Ascending aorta (tissue), 2 donors: ENCODE results near the gene ARL8B. TPM values are rescaled to one million over a fixed set of nuclear protein-coding genes. Genes with fewer than 3 reads are reported as not detected.

Source experiments
- DNase-seq, 2 donors: peaks; one replicate each; pipeline ENCODE4 v3.0.0-alpha.2; 2019; ENCODE audit warnings: low spot score in 2 of 2
- H3K27ac ChIP-seq, 2 donors: fragments of 200-600 bp; sonication (generic); one replicate each; pipeline ENCODE4 v1.5.1; 2016 to 2017; ENCODE audit warnings: mild to moderate bottlenecking in 1 of 2
- H3K27me3 ChIP-seq: fragments of 200-600 bp; sonication (generic); one replicate; pipeline ENCODE4 v1.5.1; 2017
- H3K36me3 ChIP-seq, 2 donors: fragments of 200-600 bp; sonication (generic); one replicate each; pipeline ENCODE4 v1.5.1; 2016
- H3K4me1 ChIP-seq, 2 donors: fragments of 200-600 bp; sonication (generic); one replicate each; pipeline ENCODE4 v1.5.1; 2016 to 2017; ENCODE audit warnings: mild to moderate bottlenecking in 1 of 2
- H3K4me3 ChIP-seq, 2 donors: fragments of 200-600 bp; sonication (generic); one replicate each; pipeline ENCODE4 v1.5.1; 2016 to 2017; ENCODE audit warnings: mild to moderate bottlenecking in 1 of 2
- H3K9me3 ChIP-seq, 2 donors: fragments of 200-600 bp; sonication (generic); one replicate each; pipeline ENCODE4 v1.5.1; 2016
- CTCF ChIP-seq, 3 experiments: fragments of 200-600 bp in 2 of 3; fragments of 450-650 bp in 1 of 3; sonication (generic) in 2 of 3; IDR thresholded peaks; one replicate each; pipeline ENCODE4 v1.5.1; 2016 to 2019; ENCODE audit warnings: antibody characterized with exemption in 3 of 3, mild to moderate bottlenecking in 1 of 3, moderate library complexity in 1 of 3
- intact Hi-C: fragments of 100-400 bp; cut with DNase I; formaldehyde crosslinking; loops from one replicate; pipeline ENCODE4 v1.15.1; 2023
- total RNA-seq: library from RNA; depleted of rRNA; stranded (reverse); fragments of >200 nt; gene quantifications from one replicate; pipeline ENCODE4 v1.1.0, GENCODE V29; 2016

Gene ARL8B
- total RNA-seq, 1 donor from 2014 or later, result 6.4 TPM

GRCh38 chr3:5197022-5197421, 74.9 kb downstream of the ARL8B start:
- no peak overlapping the region for H3K4me3 ChIP-seq
- no peak for DNase-seq
- no peak for TF ChIP-seq CTCF (IDR thresholded peaks at IDR 0.05)
- H3K36me3 ChIP-seq, result peaks cover 6 to 23% of the 10 kb centered on the region in 2 donors
- H3K4me1 ChIP-seq, result peaks cover 0 to 3% of the 10 kb centered on the region in 2 donors
- no peaks in the 10 kb centered on the region for H3K27me3 ChIP-seq
- H3K9me3 ChIP-seq, result no peaks in the 10 kb centered on the region
- H3K27ac ChIP-seq, result no peak overlapping the region
- intact Hi-C loops, result no loop called here

- Histone ChIP-seq H3K27ac (no peak overlapping the region), H3K9me3 (no peaks in the 10 kb centered on the region), H3K4me1 (peaks cover 0 to 3% of the 10 kb centered on the region in 2 donors), H3K36me3 (peaks cover 12 to 30% of the 10 kb centered on the region in 2 donors), H3K4me3 (no peak overlapping the region), H3K27me3 (no peaks in the 10 kb centered on the region)
- intact Hi-C loops, result no loop called here
- no peak for TF ChIP-seq CTCF (IDR thresholded peaks at IDR 0.05)
- DNase-seq, result no peak
These were observed 75.6 kb downstream of the ARL8B start for GRCh38 chr3:5197470-5198312.

GRCh38 chr3:5198313-5198677, 76.2 kb downstream of the ARL8B start:
- no peak for TF ChIP-seq CTCF (IDR thresholded peaks at IDR 0.05)
- Histone ChIP-seq H3K27me3 (no peaks in the 10 kb centered on the region), H3K27ac (no peak overlapping the region), H3K9me3 (no peaks in the 10 kb centered on the region), H3K4me3 (no peak overlapping the region), H3K4me1 (peaks cover 0 to 3% of the 10 kb centered on the region in 2 donors), H3K36me3 (peaks cover 18 to 36% of the 10 kb centered on the region in 2 donors)
- intact Hi-C loops, result no loop called here
- DNase-seq, result no peak

GRCh38 chr3:5198986-5199731, 77.1 kb downstream of the ARL8B start:
- intact Hi-C loops, result no loop called here
- no peak for TF ChIP-seq CTCF (IDR thresholded peaks at IDR 0.05)
- peaks cover 24 to 45% of the 10 kb centered on the region in 2 donors for H3K36me3 ChIP-seq
- no peak overlapping the region for H3K4me3 ChIP-seq
- H3K9me3 ChIP-seq, result no peaks in the 10 kb centered on the region
- peaks cover 0 to 3% of the 10 kb centered on the region in 2 donors for H3K4me1 ChIP-seq
- no peak for DNase-seq
- H3K27me3 ChIP-seq, result no peaks in the 10 kb centered on the region
- H3K27ac ChIP-seq, result no peak overlapping the region

GRCh38 chr3:5201536-5201935, 79.4 kb downstream of the ARL8B start:
- Histone ChIP-seq H3K9me3 (no peaks in the 10 kb centered on the region), H3K27ac (no peak overlapping the region), H3K4me1 (no peaks in the 10 kb centered on the region), H3K36me3 (peaks cover 41 to 68% of the 10 kb centered on the region in 2 donors), H3K27me3 (no peaks in the 10 kb centered on the region), H3K4me3 (no peak overlapping the region)
- intact Hi-C loops, result no loop called here
- DNase-seq, result no peak
- TF ChIP-seq CTCF (IDR thresholded peaks at IDR 0.05), result no peak
